Measurements from ENCODE around the gene PRM1.

The PRM1 gene
- total RNA-seq: 0 to 0.11 (median 0) reads per million in 17 experiments

DNA sequence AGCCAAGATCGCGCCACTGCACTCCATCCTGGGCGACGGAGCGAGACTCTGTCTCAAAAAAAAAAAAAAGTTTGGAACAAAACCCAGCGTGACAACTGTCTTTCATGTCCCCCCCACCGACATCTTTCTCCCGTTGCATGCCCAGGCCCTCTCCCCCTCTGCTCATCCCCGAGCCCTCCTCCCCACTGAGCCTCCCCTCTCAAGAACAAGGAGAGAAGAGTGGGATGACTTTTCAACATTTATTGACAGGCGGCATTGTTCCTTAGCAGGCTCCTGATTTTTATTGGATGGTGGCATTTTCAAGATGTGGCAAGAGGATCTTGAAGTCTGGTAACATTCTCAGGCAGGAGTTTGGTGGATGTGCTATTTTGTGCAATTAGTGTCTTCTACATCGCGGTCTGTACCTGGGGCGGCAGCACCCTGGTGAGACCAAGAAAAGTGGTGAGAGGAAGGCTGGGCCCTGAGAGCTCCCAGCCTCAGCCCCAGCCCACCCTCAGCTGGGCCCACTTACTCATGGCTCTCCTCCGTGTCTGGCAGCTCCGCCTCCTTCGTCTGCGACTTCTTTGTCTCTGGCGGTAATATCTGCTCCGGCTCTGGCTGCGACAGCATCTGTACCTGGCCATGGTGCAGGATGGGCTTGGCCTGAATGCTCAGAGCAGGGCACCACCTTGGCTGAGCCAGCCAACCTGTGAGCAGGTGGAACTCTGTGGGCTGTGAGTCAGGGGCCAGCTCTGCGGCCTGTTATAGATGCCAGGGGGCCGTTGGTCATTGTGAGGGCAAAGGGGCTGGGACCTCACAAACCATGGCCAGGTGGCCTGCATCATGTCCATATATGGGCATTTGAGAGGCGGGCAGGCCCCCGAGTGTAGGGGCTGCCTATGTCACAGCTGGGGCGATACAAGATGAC, at the start of gene PRM1:
TSS of gene PRM1 (minus strand) at position 715 of the 907 bp plus-strand sequence. CDS start at position 623, 92 bp downstream.
- no peak for DNase-seq

DNA sequence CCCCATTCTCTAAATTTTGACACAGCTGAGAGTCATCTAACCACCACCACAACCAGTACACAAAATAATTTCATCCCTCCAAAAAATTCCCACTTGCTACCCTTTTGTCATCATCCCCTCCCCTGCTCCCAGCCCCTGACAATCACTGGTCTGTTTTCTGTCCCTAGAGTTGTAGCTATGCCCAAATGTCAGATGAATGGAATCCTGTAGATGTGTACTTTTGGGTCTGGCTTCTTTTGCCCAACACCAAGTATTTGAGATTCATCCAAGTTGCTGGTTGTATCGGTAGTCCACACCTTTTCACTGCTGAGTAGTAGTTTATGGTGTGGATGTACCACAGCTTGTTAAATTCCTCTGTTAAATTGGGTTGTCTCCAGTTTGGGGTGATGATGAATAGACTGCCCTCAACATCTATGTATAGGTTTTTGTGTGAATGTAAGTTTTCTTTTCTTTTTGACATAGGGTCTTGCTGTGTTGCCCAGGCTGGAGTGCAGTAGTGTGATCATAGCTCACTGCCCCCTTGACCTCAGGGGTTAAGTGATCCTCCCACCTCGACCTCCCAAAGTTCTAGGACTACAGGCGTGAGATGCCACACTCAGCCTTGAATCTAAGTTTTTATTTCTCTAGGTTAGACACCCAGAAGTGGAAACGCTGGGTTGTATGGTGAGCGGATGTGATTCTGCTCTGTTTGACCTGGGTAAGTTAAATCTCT, 49.6 kb upstream of the PRM1 start:
- DNase-seq: no peak

DNA sequence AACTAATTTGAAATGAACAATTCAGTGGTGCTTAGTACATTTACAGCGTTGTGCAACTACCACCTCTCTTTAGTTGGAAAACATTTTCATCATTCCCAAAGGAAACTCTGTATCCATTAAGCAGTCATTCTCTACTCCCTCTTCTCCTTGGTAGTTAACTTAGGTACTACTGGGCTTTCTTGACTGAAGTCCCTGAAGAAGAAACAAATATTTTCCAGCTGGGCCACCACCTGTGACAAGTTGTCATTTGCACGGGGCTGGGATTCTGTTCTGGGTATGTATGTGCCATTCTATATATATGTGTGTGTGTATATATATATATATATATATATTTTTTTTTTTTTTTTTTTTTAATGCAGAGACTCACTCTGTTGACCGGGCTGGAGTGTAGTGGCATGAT, 48.8 kb upstream of the PRM1 start:
- no peak for DNase-seq

- no peak for DNase-seq
These were observed 48.0 kb upstream of the PRM1 start for GRCh38 chr16:11329071-11329491.

DNA sequence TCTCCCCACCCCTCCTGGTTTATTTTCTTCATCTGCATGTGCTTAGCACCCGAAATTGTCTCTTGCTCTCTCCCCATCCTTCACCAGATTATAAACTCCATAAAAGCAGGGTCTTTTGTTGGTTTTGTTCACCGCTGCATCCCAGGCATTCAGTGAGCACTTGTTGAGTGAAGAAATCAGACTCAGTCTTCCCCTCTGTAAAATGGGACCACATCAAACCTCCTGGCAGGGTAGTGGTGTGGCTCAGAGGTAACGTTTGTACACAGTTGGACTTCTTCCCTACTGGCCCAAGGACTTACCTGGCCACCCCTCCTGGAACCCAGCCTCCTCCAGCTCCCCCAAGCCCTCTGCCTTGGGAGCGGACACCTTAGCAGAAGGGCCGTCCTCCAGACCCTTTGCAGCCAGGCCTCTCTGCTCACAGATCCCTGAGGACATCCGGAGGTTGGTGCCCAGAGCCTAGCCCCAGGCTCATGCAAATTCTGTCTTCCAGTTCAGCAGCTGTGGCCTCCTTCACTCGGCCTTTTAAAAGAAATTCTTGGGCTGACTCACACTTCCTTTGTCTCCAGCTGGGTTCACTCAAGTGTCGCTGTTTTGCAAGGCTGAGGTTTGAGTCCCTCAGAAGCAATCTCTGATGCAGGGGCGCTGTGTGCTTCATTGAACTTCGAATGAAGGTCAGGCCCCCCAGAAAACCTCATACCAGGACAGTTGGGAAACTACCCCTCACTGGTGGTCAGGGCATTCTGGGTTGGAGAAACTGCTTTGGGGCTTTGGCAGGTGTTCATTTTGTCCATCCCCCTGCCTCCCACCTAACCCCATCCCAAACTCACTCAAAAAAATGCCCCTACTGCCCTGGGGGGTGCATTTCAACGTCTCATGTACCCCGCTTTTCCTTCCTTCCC, 47.3 kb upstream of the PRM1 start:
- peak; percentile 77 to 91 (median 86) for DNase-seq

- DNase-seq: no peak
These were observed 46.4 kb upstream of the PRM1 start for GRCh38 chr16:11327277-11328171.

- no peak for DNase-seq
These were observed 45.7 kb upstream of the PRM1 start for GRCh38 chr16:11326737-11327276.

DNA sequence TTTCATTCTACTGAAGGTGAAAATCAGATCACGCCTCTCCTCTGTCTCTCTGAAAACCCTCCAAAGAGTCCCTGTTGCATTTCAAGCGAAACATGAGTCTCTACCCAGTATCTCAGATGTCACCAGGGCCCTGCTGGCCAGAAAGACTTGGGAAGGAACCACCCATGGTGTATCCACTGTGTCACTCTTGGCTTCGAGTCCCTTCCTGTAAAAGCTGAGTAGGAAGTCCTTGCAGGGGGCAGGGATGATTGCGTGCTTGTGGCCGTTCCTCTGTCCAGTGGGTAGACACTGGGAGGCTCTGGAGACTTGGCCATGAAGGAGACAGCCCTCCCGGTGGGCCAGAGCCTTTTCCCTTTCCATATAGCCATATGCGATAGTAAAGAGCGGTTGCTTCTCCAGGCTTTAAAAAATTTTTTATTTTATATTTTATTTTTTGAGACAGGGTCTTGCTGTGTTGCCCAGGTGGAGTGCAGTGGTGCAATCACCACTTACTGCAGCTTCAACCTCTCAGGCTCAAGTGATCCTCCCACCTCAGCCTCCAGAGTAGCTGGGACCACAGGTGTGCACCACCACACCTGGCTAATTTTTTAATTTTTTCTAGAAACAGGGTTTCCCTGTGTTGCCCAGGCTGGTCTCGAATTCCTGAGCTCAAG, 45.1 kb upstream of the PRM1 start:
- DNase-seq: peak; percentile 67 to 81 (median 78)

GRCh38 chr16:11325404-11326083, 44.4 kb upstream of the PRM1 start:
- peak; percentile 49 to 65 (median 58) for DNase-seq

DNA sequence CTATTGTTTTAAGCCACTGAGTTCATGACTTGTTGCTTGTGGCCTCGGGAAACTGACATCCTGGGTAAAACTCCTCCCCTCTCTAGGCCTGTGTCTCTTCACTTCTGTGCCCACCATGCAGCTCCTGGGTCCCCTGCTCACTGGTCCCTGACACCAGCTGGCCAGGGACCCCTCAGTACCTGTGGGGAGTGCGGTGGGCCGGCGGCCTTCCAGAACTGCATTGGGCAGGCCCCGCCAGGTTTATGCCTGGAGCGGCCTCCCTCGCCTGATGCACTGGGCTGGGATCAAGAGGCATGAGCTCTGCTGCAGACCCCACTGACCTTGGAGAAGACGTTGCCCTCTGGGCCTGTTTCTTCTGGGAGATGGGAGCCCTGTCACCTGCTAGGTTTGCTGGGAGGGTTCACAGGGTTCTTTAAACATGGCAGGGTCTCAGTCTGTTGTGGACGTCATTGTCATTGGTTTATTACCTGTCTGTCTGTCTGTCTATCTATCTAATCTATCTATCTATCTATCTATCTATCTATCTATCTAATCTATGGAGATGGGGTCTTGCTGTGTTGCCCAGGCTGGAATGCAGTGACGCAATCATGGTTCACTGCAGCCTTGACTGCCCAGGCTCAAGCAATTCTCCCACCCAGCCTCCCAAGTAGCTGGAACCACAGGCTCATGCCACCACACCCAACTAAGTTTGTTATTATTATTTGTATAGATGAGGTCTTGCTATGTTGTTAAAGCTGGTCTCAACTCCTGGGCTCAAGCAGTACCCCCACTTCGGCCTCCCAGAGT, 42.6 kb upstream of the PRM1 start:
- DNase-seq: no peak

- no peak for DNase-seq
These were observed 41.7 kb upstream of the PRM1 start for GRCh38 chr16:11322823-11323222.

- DNase-seq: no peak
These were observed 40.5 kb upstream of the PRM1 start for GRCh38 chr16:11321662-11322061.

DNA sequence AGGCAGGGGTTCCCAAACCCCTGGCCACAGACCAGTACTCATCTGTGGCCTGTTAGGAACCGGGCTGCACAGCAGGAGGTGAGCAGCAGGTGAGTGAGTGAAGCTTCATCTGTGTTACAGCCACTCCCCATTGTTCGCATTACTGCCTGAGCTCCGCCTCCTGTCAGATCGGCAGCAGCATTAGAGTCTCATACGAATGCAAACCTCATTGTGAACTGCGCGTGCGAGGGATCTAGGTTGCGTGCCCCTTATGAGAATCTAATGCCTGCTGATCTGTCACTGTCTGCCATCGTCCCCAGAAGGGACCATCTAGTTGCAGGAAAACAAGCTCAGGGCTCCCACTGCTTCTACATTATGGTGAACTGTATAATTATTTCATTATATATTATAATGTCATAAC, 39.0 kb upstream of the PRM1 start:
- no peak for DNase-seq

DNA sequence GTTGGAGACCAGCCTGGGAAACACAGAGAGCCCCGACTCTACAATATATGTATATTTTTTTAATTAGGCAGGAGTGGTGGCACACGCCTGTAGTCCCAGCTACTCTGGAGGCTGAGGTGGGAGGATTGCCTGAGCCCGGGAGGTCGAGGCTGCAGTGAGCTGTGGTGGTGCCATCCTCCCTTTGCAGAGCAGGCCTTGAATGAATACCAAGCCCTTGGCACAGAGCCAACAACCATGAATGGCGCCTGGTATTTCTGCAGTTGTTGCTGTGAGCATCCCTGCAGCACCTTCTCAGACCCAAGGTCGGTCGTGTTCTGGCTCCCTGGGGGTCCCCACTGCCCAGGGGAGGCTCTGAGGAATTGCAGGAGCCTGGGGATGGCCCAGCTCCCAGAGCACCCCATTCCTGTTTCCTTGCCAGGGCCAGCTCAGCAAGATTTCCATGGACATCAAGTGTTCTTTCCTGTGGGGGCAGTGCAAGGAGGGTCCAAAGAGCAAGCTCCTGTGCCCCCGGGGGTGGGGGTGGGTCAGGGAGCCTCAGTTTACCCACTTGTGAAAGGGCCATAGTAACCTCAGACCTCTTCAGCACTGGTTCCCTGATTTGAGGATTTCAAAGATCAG, 38.5 kb upstream of the PRM1 start:
- peak in 1 of 4 experiments; percentile 29 for DNase-seq

DNA sequence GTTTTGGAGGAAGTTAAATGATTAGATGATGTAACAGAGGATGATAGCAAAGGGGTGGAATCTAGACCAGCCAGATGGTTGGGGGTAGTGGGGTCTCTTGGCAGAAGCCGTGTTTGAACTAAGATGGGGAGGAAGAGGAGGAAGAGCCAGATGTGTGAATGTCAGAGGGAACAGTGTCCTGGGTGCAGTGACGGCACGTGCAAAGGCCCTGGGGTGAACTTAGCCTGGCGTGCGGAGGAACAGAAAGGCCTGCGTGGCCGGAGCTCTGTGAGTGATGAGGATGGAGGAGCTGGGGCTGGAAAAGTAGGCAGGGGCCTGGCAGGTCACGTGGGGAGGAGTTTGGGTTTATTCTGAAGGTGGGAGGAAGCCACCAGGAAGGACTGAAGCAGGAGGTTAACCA, 37.7 kb upstream of the PRM1 start:
- DNase-seq: no peak

GRCh38 chr16:11316331-11317015, 35.3 kb upstream of the PRM1 start:
- DNase-seq: no peak

DNA sequence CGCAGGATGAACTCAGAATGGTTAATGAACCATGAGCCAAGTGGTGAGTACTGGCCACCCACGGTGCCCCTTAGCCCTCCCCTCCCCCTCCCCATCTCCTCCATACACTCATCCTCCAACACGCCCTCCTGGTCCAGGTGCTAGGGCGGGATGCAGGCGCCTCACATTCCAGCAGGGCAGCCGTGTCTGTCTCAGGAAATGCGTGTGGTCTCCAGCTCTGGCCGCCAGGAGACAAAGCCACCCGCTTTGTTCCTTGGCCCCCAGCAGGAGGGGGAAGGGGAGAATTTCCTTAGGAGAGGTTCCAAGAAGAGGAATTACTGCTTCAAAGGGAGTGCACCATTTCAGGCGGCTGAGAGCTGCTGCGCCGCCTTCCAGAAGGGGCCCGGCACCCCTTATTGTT, 34.4 kb upstream of the PRM1 start:
- DNase-seq: no peak

DNA sequence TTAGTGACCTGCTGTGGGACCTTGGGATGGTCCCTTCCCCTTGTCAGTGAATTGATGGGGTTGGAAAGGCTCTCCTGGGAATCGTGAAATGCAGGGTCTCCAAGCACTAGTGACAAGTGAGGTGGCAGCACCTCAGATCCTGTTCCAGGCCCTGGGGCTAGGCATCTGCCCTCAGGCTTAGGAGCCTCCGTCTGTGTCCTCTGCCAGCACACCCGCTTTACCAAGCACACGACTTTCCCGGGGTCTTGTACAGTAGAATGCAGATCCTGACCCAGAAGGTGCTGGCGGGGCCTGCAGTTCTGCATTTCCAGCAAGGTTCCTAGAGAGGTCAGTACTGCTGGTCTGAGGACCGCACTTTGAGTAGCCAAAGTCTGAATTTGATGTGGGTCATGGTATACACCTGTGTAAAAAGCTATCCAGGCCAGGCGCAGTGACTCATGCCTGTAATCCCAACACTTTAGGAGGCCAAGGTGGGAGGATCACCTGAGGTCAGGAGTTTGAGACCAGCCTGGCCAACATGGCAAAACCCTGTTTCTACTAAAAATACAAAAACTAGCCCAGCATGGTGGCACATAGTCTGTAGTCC, 33.3 kb upstream of the PRM1 start:
- no peak for DNase-seq

Data from suppressor macrophage (primary cell).